ENCODE data around the gene SHISAL2A. TPM values are rescaled to one million over a fixed set of nuclear protein-coding genes. Genes with fewer than 3 reads are reported as not detected.

SHISAL2A gene
- total and polyA plus RNA-seq, 2 donors (not counting 3 experiments of a cell fraction or from before 2014, with no cell fraction given): not detected

GRCh38 chr1:52697795-52698674, 65.1 kb downstream of the SHISAL2A start, which contains the start of gene COA7:
Gene COA7 (minus strand): TSS chr1:52698347. CDS start chr1:52698326, 21 bp downstream.
- peak within 1 kb of the TSS; percentile 30 to 72 (median 65) for H3K4me3 ChIP-seq (replicated peaks in 1 of 3; ENCODE audit: insufficient read depth in 1 of 3, low read depth in 1 of 3, low read length in 3 of 3)
- ChIA-PET CTCF (interaction anchor here (0.9 to 1.3 kb wide), 2 partner anchors 12 to 145 kb away, joined by 3 read pairs; partner anchors contain the start of gene ZYG11A), POLR2A (no interaction called here)
- H3K4me2 ChIP-seq (ENCODE audit: insufficient read depth, low read length): peak within 1 kb of the TSS; percentile 88
- H3K9me1 ChIP-seq (replicated peaks; ENCODE audit: control insufficient read depth, extremely low read depth, insufficient read depth, low read length): no peaks in the 10 kb centered on the region
- H4K20me1 ChIP-seq (replicated peaks; ENCODE audit: control insufficient read depth, extremely low read depth, insufficient read depth, low read length): no peaks in the 10 kb centered on the region
- peaks cover 45% of the 10 kb centered on the region for H3K79me2 ChIP-seq (ENCODE audit: control insufficient read depth, insufficient read depth, low read length)
- H3K4me1 ChIP-seq (ENCODE audit: control insufficient read depth, extremely low read depth, insufficient read depth, low read length): peaks cover 13% of the 10 kb centered on the region
- dilution Hi-C loops (cut with MboI; ENCODE audit: extremely low pct_ligation_motif_present, low sequenced_read_pairs): no loop called here
- peak within 1 kb of the TSS; percentile 78 for H3K9ac ChIP-seq (replicated peaks; ENCODE audit: extremely low read depth, insufficient read depth, low read length)
- FAIRE-seq (peak; percentile 48), DNase-seq (ENCODE audit: low read depth, low spot score) (peak; percentile 88)
- BruUV-seq (replicated peaks): TSS peak; percentile 48
- peak within 1 kb of the TSS; percentile 56 for H3K27ac ChIP-seq (ENCODE audit: insufficient read depth, low read depth, low read length)
- H3K27me3 ChIP-seq (ENCODE audit: control insufficient read depth in 2 of 2, insufficient read depth in 2 of 2, low read length in 2 of 2): no peaks in the 10 kb centered on the region
- peak within 1 kb of the TSS; percentile 99 for H2AFZ ChIP-seq (ENCODE audit: low read depth, low read length)
- intact Hi-C loops (cut with micrococcal nuclease): loop anchor here (2.0 to 5.0 kb wide), 2 partner anchors 29 to 801 kb away; partner anchors contain the start of gene ZYG11B
- no peak for TF ChIP-seq EZH2 (IDR thresholded peaks at IDR 0.05; ENCODE audit: borderline replicate concordance, low read depth, low read length, severe bottlenecking)
- peak; percentile 56 for TF ChIP-seq POLR2AphosphoS5 (IDR thresholded peaks at IDR 0.05; ENCODE audit: insufficient read depth, low read depth, low read length)
- no peak for TF ChIP-seq JUN (IDR thresholded peaks at IDR 0.05; ENCODE audit: borderline replicate concordance, insufficient read depth, insufficient read length, low read depth)
- TF ChIP-seq POLR2A (IDR thresholded peaks at IDR 0.05; ENCODE audit: low read depth, low read length): peak; percentile 85
- no peak for TF ChIP-seq FOS (IDR thresholded peaks at IDR 0.05; ENCODE audit: borderline replicate concordance, insufficient read depth, low read length)
- peak; percentile 54 for TF ChIP-seq MYC (IDR thresholded peaks at IDR 0.05; ENCODE audit: low read depth, low read length)
- TF ChIP-seq MAX (IDR thresholded peaks at IDR 0.05; ENCODE audit: insufficient read depth, insufficient read length): peak; percentile 92
- no peaks in the 10 kb centered on the region for H3K36me3 ChIP-seq (ENCODE audit: control insufficient read depth in 2 of 2, extremely low read depth in 1 of 2, insufficient read depth in 2 of 2, low read length in 2 of 2)
- H3K9me3 ChIP-seq (replicated peaks; ENCODE audit: control insufficient read depth, insufficient read depth, low read length): no peaks in the 10 kb centered on the region

Measured in endothelial cell of umbilical vein (primary cell).